ENCODE measurements around the gene DNPH1.

- TF ChIP-seq POLR2A (IDR thresholded peaks at IDR 0.05), result no peak
- TF ChIP-seq, protein P1, sequence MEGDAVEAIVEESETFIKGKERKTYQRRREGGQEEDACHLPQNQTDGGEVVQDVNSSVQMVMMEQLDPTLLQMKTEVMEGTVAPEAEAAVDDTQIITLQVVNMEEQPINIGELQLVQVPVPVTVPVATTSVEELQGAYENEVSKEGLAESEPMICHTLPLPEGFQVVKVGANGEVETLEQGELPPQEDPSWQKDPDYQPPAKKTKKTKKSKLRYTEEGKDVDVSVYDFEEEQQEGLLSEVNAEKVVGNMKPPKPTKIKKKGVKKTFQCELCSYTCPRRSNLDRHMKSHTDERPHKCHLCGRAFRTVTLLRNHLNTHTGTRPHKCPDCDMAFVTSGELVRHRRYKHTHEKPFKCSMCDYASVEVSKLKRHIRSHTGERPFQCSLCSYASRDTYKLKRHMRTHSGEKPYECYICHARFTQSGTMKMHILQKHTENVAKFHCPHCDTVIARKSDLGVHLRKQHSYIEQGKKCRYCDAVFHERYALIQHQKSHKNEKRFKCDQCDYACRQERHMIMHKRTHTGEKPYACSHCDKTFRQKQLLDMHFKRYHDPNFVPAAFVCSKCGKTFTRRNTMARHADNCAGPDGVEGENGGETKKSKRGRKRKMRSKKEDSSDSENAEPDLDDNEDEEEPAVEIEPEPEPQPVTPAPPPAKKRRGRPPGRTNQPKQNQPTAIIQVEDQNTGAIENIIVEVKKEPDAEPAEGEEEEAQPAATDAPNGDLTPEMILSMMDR (IDR thresholded peaks at IDR 0.05), result no peak
Measured at GRCh38 chr6:43267619-43268354, 38.5 kb upstream of the DNPH1 start.
